Measurements from ENCODE around the gene GPA33.

GPA33 gene

GRCh38 chr1:167086033-167086432, 4.1 kb downstream of the GPA33 start:
- Mint-ChIP-seq H3K4me1 (peaks cover 17% of the 10 kb centered on the region), H3K9me3 (no peaks in the 10 kb centered on the region), H3K27ac (no peak overlapping the region), H3K4me3 (no peak overlapping the region), H3K36me3 (ENCODE audit: low read depth) (no peaks in the 10 kb centered on the region), H3K27me3 (no peaks in the 10 kb centered on the region)
- ATAC-seq (no peak), DNase-seq (no peak)

- H3K27me3 Mint-ChIP-seq = no peaks in the 10 kb centered on the region
- no peaks in the 10 kb centered on the region for H3K9me3 Mint-ChIP-seq
- H3K27ac Mint-ChIP-seq = no peak overlapping the region
- ATAC-seq (no peak), DNase-seq (no peak)
- no peak overlapping the region for H3K4me3 Mint-ChIP-seq
- H3K36me3 Mint-ChIP-seq (ENCODE audit: low read depth) = no peaks in the 10 kb centered on the region
- peaks cover 7% of the 10 kb centered on the region for H3K4me1 Mint-ChIP-seq
Measured at GRCh38 chr1:167084757-167085156, 5.4 kb downstream of the GPA33 start.

DNA sequence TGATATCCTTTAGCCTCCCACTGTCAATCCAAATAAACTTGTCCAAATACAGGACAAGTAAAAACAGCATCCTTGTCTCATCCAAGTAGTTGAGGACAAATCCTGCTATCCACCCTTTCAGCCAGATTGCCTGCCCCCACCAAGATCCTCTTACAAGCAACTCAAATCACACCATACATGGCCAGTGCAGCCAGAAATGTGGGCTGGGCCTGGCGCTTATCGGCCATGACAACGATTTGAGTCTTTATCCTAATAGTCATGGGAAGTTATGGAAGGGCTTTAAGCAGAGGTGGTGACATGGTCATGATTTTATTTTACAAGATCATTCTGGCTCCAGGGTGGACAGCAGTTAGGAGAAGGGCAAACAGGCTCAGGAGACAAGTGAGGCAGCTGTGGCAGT, 6.3 kb downstream of the GPA33 start:
- Mint-ChIP-seq H3K4me1 (no peaks in the 10 kb centered on the region), H3K9me3 (no peaks in the 10 kb centered on the region), H3K4me3 (no peak overlapping the region), H3K27ac (no peak overlapping the region), H3K27me3 (no peaks in the 10 kb centered on the region), H3K36me3 (ENCODE audit: low read depth) (no peaks in the 10 kb centered on the region)
- ATAC-seq = no peak
- no peak for DNase-seq

GRCh38 chr1:167083066-167083665, 7.0 kb downstream of the GPA33 start:
- Mint-ChIP-seq H3K27me3 (no peaks in the 10 kb centered on the region), H3K4me3 (no peak overlapping the region), H3K27ac (no peak overlapping the region), H3K36me3 (ENCODE audit: low read depth) (no peaks in the 10 kb centered on the region), H3K9me3 (no peaks in the 10 kb centered on the region), H3K4me1 (no peaks in the 10 kb centered on the region)
- ATAC-seq = no peak
- DNase-seq = no peak

GRCh38 chr1:167082511-167083027, 7.6 kb downstream of the GPA33 start:
- Mint-ChIP-seq H3K36me3 (ENCODE audit: low read depth) (no peaks in the 10 kb centered on the region), H3K27ac (no peak overlapping the region), H3K27me3 (no peaks in the 10 kb centered on the region), H3K4me1 (no peaks in the 10 kb centered on the region), H3K4me3 (no peak overlapping the region), H3K9me3 (no peaks in the 10 kb centered on the region)
- DNase-seq (no peak), ATAC-seq (no peak)

DNA sequence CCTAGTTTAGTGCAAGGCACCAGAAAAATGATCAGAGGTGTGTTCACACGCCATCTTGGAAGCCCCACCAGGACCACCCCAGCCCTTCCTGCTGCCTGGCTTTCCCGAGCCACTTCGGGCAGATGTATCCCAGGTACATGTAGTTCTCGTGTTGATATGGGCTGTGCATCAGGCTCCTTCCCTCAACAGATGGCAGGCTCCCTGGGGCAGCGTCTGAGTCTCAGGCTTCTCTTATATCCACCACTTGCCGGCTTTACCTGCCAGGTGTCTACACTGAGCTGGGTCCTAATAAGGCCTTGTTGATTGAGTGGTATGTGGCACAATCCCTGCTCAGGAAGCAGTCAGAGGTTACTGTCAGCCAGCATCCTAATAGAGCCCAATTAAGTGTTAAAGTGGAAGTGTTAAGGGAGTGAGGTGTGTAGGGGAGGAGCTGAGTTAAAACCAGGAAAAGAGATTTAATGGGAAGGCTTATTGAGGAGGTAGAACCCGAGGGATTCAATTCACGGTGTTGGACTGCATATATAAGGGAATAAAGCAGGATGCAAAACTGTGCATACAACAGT, 8.5 kb downstream of the GPA33 start:
- no peak for DNase-seq
- H3K4me1 Mint-ChIP-seq = peaks cover 4% of the 10 kb centered on the region
- H3K36me3 Mint-ChIP-seq (ENCODE audit: low read depth) = no peaks in the 10 kb centered on the region
- ATAC-seq = no peak
- H3K9me3 Mint-ChIP-seq = no peaks in the 10 kb centered on the region
- no peak overlapping the region for H3K4me3 Mint-ChIP-seq
- no peaks in the 10 kb centered on the region for H3K27me3 Mint-ChIP-seq
- no peak overlapping the region for H3K27ac Mint-ChIP-seq

GRCh38 chr1:167077868-167078210, 12.3 kb downstream of the GPA33 start:
- Mint-ChIP-seq H3K9me3 (no peaks in the 10 kb centered on the region), H3K36me3 (ENCODE audit: low read depth) (no peaks in the 10 kb centered on the region)
- no peak for DNase-seq

GRCh38 chr1:167077128-167077867, 12.9 kb downstream of the GPA33 start:
- H3K4me1 Mint-ChIP-seq = peaks cover 24% of the 10 kb centered on the region
- ATAC-seq (no peak), DNase-seq (no peak)
- no peaks in the 10 kb centered on the region for H3K9me3 Mint-ChIP-seq
- no peaks in the 10 kb centered on the region for H3K36me3 Mint-ChIP-seq (ENCODE audit: low read depth)
- H3K4me3 Mint-ChIP-seq = no peak overlapping the region
- no peak overlapping the region for H3K27ac Mint-ChIP-seq
- no peaks in the 10 kb centered on the region for H3K27me3 Mint-ChIP-seq

More at GRCh38 chr1:167077868-167078210, 12.3 kb downstream of the GPA33 start:
- Mint-ChIP-seq H3K4me3 (no peak overlapping the region), H3K4me1 (peaks cover 24% of the 10 kb centered on the region), H3K27me3 (no peaks in the 10 kb centered on the region), H3K27ac (no peak overlapping the region)
- no peak for ATAC-seq

DNA sequence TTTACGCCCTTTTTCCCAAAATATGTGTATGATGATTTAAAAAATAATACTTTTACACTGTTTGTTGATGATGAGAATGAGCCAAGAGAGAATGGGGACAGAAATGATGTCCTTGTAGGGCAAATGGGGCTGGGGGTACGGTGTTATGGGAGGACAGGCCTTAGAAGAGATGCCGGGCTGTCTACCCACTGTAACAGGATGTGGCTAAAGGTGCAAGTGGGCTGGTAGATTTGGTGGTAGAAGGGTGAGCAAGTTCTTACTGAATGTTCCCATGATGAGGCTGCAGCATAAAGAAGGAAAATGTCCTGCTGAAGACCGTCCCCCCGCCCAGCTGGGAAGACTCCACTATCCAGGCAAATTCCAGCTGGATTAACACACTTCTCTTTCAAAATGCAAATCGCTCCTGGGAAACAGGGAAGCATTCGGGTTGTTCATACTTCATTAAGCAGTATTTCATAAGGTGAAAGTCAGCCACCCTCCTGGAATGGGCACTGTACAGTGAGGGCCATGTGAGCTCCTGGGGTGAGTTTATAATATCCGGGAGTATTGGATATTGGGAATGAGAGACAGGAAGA, 14.0 kb downstream of the GPA33 start:
- Mint-ChIP-seq H3K4me3 (no peak overlapping the region), H3K4me1 (peaks cover 24% of the 10 kb centered on the region), H3K27ac (peak overlapping the region; percentile 24), H3K36me3 (ENCODE audit: low read depth) (no peaks in the 10 kb centered on the region), H3K27me3 (no peaks in the 10 kb centered on the region), H3K9me3 (no peaks in the 10 kb centered on the region)
- no peak for ATAC-seq
- DNase-seq = peak; percentile 11

- no peaks in the 10 kb centered on the region for H3K9me3 Mint-ChIP-seq
- ATAC-seq = no peak
- H3K27me3 Mint-ChIP-seq = no peaks in the 10 kb centered on the region
- no peak for DNase-seq
- H3K4me1 Mint-ChIP-seq = peaks cover 15% of the 10 kb centered on the region
- no peaks in the 10 kb centered on the region for H3K36me3 Mint-ChIP-seq (ENCODE audit: low read depth)
- no peak overlapping the region for H3K27ac Mint-ChIP-seq
- no peak overlapping the region for H3K4me3 Mint-ChIP-seq
Measured at GRCh38 chr1:167071286-167071685, 18.9 kb downstream of the GPA33 start.

DNA sequence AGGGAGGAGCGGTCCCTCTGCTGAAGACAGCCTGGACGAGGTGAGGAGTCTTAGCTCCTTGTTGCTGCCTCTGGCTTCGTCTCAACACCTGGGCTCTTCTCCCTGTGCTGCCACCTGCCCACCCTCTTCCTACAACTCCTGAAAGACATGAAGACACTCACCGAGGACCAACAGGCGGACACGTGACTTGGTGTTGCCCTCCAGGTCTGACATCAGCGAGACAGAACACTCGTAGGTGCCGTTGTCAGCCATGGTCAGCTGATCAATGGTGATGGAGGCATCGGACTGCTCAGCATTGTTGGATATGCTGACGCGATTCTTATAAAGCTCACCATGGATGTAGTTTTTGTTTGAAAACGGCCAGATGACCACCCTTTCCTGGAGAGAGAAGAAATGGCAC, 21.4 kb downstream of the GPA33 start:
- no peaks in the 10 kb centered on the region for H3K36me3 Mint-ChIP-seq (ENCODE audit: low read depth)
- DNase-seq (no peak), ATAC-seq (no peak)
- H3K4me1 Mint-ChIP-seq = no peaks in the 10 kb centered on the region
- H3K9me3 Mint-ChIP-seq = no peaks in the 10 kb centered on the region
- no peak overlapping the region for H3K4me3 Mint-ChIP-seq
- no peaks in the 10 kb centered on the region for H3K27me3 Mint-ChIP-seq
- no peak overlapping the region for H3K27ac Mint-ChIP-seq

DNA sequence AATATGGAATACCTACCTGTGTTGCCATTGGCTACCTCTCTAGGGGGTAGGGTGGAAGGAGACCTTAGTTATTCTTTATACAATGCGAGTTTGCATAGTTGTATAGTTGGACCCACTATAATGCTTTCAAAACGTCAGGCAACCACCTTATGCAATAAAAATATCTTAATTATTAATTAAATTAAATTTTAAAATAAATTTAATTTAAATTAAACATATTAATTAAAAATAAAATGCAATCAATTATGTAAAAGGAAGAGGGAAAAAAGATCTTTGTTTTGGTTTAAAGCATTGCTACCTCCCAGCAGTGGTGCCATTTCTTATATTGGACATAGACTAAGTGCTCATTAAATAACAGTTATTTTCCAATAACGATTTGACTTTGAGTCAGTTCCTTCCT, 22.3 kb downstream of the GPA33 start:
- Mint-ChIP-seq H3K27me3 (no peaks in the 10 kb centered on the region), H3K9me3 (no peaks in the 10 kb centered on the region), H3K36me3 (ENCODE audit: low read depth) (no peaks in the 10 kb centered on the region), H3K4me1 (no peaks in the 10 kb centered on the region), H3K27ac (no peak overlapping the region), H3K4me3 (no peak overlapping the region)
- no peak for DNase-seq
- ATAC-seq = no peak

GRCh38 chr1:167066333-167067122, 23.6 kb downstream of the GPA33 start:
- no peaks in the 10 kb centered on the region for H3K27me3 Mint-ChIP-seq
- H3K27ac Mint-ChIP-seq = no peak overlapping the region
- no peaks in the 10 kb centered on the region for H3K4me1 Mint-ChIP-seq
- H3K36me3 Mint-ChIP-seq (ENCODE audit: low read depth) = no peaks in the 10 kb centered on the region
- DNase-seq = peak; percentile 88
- peak; percentile 85 for ATAC-seq
- no peaks in the 10 kb centered on the region for H3K9me3 Mint-ChIP-seq
- peak overlapping the region; percentile 3 for H3K4me3 Mint-ChIP-seq

DNA sequence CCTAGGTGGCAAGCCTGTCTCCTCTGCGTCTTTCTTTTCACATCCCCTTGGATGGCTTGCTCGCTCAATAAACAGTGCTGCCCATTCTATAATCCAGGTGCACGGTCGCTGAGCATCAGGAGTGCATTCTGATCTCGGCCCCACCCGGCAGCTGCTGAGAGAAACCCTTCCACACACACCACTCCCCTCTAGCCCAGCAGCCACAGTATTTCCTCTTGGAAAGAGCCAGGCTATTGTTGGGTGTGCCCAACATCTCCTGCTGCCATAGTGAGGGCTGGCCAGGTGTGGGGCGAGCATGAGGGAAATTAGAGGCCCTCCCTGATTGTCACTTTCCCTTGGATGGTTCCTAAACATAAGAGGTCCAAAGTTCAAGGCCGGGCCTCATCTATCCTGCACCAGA, 24.7 kb downstream of the GPA33 start:
- H3K4me3 Mint-ChIP-seq = no peak overlapping the region
- ATAC-seq = no peak
- H3K36me3 Mint-ChIP-seq (ENCODE audit: low read depth) = no peaks in the 10 kb centered on the region
- no peaks in the 10 kb centered on the region for H3K9me3 Mint-ChIP-seq
- DNase-seq = no peak
- no peak overlapping the region for H3K27ac Mint-ChIP-seq
- H3K27me3 Mint-ChIP-seq = no peaks in the 10 kb centered on the region
- no peaks in the 10 kb centered on the region for H3K4me1 Mint-ChIP-seq
